ENCODE results near the gene FSD1.

Gene FSD1

DNA sequence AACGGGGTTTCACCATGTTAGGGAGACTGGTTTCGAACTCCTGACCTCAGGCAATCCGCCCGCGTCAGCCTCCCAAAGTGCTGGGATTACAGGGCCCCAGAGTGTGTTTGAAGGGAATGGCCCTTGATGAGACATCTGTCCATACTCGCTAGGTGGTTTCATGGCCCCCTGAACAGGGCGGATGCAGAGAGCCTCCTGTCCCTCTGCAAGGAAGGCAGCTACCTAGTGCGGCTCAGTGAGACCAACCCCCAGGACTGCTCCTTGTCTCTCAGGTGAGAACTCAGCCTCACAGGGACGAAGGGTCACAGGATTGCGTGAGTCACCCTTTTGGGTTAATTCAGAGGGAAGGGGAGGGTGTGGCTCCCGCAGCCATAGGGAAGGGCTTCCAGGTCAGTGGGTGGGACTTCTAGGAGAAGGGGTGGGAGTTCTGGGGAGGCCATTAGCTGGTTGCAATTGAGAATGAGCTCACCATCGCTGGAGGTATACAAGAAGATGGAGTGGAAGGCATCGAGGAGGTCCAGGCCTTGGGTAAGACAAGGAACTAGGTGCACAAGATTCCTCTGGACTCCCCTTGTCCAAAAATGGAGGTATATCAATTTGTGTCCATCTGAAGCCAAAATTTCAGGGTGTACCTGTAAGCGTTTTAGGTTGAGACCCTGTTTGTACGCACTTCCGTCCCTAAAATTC, 16.2 kb upstream of the FSD1 start:
- peaks cover 8% of the 10 kb centered on the region for H3K27me3 ChIP-seq (ENCODE audit: low read depth, low read length)
- H3K79me2 ChIP-seq (ENCODE audit: low read length): no peaks in the 10 kb centered on the region
- H3K9ac ChIP-seq (ENCODE audit: low read length): no peak overlapping the region
- no peak overlapping the region for H3K27ac ChIP-seq (ENCODE audit: low read length)
- no peaks in the 10 kb centered on the region for H4K20me1 ChIP-seq (ENCODE audit: insufficient read depth, low read length)
- no peak for TF ChIP-seq EZH2phosphoT487 (IDR thresholded peaks at IDR 0.05; ENCODE audit: low read depth)
- TF ChIP-seq, protein P1, sequence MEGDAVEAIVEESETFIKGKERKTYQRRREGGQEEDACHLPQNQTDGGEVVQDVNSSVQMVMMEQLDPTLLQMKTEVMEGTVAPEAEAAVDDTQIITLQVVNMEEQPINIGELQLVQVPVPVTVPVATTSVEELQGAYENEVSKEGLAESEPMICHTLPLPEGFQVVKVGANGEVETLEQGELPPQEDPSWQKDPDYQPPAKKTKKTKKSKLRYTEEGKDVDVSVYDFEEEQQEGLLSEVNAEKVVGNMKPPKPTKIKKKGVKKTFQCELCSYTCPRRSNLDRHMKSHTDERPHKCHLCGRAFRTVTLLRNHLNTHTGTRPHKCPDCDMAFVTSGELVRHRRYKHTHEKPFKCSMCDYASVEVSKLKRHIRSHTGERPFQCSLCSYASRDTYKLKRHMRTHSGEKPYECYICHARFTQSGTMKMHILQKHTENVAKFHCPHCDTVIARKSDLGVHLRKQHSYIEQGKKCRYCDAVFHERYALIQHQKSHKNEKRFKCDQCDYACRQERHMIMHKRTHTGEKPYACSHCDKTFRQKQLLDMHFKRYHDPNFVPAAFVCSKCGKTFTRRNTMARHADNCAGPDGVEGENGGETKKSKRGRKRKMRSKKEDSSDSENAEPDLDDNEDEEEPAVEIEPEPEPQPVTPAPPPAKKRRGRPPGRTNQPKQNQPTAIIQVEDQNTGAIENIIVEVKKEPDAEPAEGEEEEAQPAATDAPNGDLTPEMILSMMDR (IDR thresholded peaks at IDR 0.05; ENCODE audit: low read depth, low read length): no peak
- H3K4me1 ChIP-seq (ENCODE audit: low read length): no peaks in the 10 kb centered on the region
- no peaks in the 10 kb centered on the region for H3K36me3 ChIP-seq (replicated peaks; ENCODE audit: low read depth, low read length)
- H2AFZ ChIP-seq (ENCODE audit: low read depth, low read length): no peak overlapping the region
- H3K4me2 ChIP-seq (ENCODE audit: low read length): no peak overlapping the region
- H3K9me3 ChIP-seq (ENCODE audit: insufficient read depth, low read length): no peaks in the 10 kb centered on the region
- no peak overlapping the region for H3K4me3 ChIP-seq (ENCODE audit: low read length)

DNA sequence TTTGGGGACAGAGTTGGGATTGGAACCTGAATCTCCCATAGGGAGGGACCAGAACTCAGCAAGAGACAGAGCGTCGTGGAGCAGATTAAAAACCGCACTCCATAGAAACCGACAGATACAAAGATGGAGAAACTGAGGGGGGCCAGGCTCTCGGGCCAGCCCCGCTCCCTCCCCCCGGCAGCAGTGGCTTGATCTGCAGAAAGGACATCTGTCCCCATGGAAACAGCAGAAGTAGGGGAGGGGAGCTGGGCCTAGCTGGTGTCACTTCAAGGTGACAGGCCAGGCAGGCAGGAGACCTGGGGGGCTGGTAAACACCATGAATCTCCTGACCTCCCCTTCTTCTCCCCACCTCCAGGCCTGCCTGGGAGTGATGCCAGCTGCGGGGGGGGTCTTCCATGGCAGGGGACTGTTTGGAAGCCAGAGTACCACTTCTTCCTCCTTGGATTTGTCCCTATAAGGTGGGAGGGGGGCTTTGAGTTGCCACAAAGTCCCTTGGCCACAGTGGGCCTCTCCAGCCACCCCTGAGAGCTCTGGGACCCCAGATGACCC, 13.1 kb upstream of the FSD1 start:
- no peak overlapping the region for H3K4me2 ChIP-seq (ENCODE audit: low read length)
- H2AFZ ChIP-seq (ENCODE audit: low read depth, low read length): no peak overlapping the region
- no peaks in the 10 kb centered on the region for H3K36me3 ChIP-seq (replicated peaks; ENCODE audit: low read depth, low read length)
- no peak overlapping the region for H3K4me3 ChIP-seq (ENCODE audit: low read length)
- H3K9ac ChIP-seq (ENCODE audit: low read length): no peak overlapping the region
- no peak overlapping the region for H3K27ac ChIP-seq (ENCODE audit: low read length)
- no peaks in the 10 kb centered on the region for H3K79me2 ChIP-seq (ENCODE audit: low read length)
- H3K27me3 ChIP-seq (ENCODE audit: low read depth, low read length): peaks cover 4% of the 10 kb centered on the region; the same call in 1 of the 2 replicates
- no peaks in the 10 kb centered on the region for H3K9me3 ChIP-seq (ENCODE audit: insufficient read depth, low read length)
- H4K20me1 ChIP-seq (ENCODE audit: insufficient read depth, low read length): no peaks in the 10 kb centered on the region
- no peaks in the 10 kb centered on the region for H3K4me1 ChIP-seq (ENCODE audit: low read length)
- TF ChIP-seq, protein P1 (IDR thresholded peaks at IDR 0.05; ENCODE audit: low read depth, low read length): no peak
- no peak for TF ChIP-seq EZH2phosphoT487 (IDR thresholded peaks at IDR 0.05; ENCODE audit: low read depth)

DNA sequence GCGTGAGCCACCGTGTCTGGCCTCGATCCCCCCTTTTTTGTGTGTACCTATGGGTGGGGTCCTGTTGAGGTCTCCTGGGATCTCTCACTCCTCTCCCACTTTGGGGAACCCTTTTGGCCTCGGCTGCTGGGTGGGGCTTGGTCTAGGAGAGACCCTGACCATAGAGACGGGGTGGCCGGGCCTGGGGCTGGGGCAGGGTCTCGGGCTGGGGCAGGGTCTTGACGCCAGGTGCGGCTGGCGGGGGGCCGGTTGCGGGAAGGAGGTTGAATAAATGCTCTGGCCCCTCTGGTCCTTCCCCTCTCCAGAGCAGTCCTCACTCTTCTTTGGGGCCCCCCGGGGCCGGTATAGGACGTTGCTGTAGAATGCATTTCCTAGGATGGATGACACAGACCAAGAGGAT, 11.9 kb upstream of the FSD1 start:
- no peak overlapping the region for H2AFZ ChIP-seq (ENCODE audit: low read depth, low read length)
- no peaks in the 10 kb centered on the region for H3K36me3 ChIP-seq (replicated peaks; ENCODE audit: low read depth, low read length)
- H3K9ac ChIP-seq (ENCODE audit: low read length): no peak overlapping the region
- no peak overlapping the region for H3K4me2 ChIP-seq (ENCODE audit: low read length)
- H3K27ac ChIP-seq (ENCODE audit: low read length): no peak overlapping the region
- no peak overlapping the region for H3K4me3 ChIP-seq (ENCODE audit: low read length)
- no peaks in the 10 kb centered on the region for H3K4me1 ChIP-seq (ENCODE audit: low read length)
- H4K20me1 ChIP-seq (ENCODE audit: insufficient read depth, low read length): no peaks in the 10 kb centered on the region
- no peaks in the 10 kb centered on the region for H3K9me3 ChIP-seq (ENCODE audit: insufficient read depth, low read length)
- H3K79me2 ChIP-seq (ENCODE audit: low read length): no peaks in the 10 kb centered on the region
- no peak for TF ChIP-seq EZH2phosphoT487 (IDR thresholded peaks at IDR 0.05; ENCODE audit: low read depth)
- TF ChIP-seq, protein P1 (IDR thresholded peaks at IDR 0.05; ENCODE audit: low read depth, low read length): no peak
- H3K27me3 ChIP-seq (ENCODE audit: low read depth, low read length): peaks cover 4% of the 10 kb centered on the region; the same call in 1 of the 2 replicates

DNA sequence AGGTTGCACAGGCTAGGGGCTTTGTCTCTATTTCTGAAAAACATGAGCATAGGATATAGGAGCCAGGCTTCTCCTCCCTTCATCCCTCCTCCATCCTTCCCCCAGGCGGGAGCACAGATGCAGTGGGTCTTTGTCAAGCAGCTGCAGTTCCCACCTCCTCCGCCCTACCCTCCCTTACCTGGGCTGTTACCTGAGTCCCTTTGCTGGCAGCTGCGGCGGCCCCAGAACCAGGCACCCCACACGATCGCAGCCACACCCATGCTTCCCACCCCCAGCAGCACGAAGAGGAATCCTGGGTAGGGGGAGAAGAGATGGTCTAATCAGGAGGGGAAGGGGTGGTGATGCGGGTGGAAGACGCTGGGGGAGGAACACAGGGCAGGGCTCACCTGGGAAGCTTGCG, 10.0 kb upstream of the FSD1 start:
- no peak for TF ChIP-seq EZH2phosphoT487 (IDR thresholded peaks at IDR 0.05; ENCODE audit: low read depth)
- TF ChIP-seq, protein P1 (IDR thresholded peaks at IDR 0.05; ENCODE audit: low read depth, low read length): no peak
- no peak overlapping the region for H2AFZ ChIP-seq (ENCODE audit: low read depth, low read length)
- no peaks in the 10 kb centered on the region for H3K9me3 ChIP-seq (ENCODE audit: insufficient read depth, low read length)
- H3K27me3 ChIP-seq (ENCODE audit: low read depth, low read length): peaks cover 4% of the 10 kb centered on the region; the same call in 1 of the 2 replicates
- H4K20me1 ChIP-seq (ENCODE audit: insufficient read depth, low read length): no peaks in the 10 kb centered on the region
- H3K36me3 ChIP-seq (replicated peaks; ENCODE audit: low read depth, low read length): no peaks in the 10 kb centered on the region
- H3K79me2 ChIP-seq (ENCODE audit: low read length): no peaks in the 10 kb centered on the region
- H3K4me2 ChIP-seq (ENCODE audit: low read length): no peak overlapping the region
- no peak overlapping the region for H3K9ac ChIP-seq (ENCODE audit: low read length)
- H3K4me1 ChIP-seq (ENCODE audit: low read length): no peaks in the 10 kb centered on the region
- no peak overlapping the region for H3K4me3 ChIP-seq (ENCODE audit: low read length)
- no peak overlapping the region for H3K27ac ChIP-seq (ENCODE audit: low read length)

Data from OCI-LY3 (cell line).